Measurements from ENCODE around the gene CEBPB.

DNA sequence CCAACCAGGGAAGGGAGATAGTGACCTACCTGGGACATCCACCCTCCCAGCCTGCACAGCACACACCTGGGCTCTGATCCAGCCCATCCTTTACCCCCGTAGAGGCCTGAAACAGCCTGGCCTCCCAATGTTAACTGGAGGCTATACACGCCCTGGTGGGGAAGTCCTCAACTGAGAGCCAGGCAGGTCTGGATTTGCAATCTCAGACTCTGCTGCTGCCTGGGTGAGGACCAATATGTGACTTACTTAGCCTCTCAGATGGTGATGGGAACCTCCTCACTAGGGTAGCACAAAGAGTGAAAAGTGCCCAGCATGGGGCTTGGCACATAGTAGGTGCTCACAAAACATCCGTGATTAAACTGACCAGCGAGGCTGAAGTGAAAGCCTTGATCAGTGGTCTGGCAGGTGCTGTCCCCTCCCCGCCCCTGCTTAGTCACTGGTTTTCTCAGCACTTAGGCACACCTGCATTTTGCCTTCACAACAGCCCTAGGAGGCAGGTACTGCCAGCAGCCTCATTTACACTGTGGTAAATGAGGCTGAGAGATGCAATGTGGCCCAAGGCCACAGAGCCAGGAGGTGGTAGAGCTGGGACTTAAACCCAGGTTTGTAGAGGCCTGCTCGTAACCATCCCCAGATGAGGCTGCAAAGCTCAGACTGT lies 49.5 kb upstream of the CEBPB start:
- TF ChIP-seq POLR2A (IDR thresholded peaks at IDR 0.05): no peak
- TF ChIP-seq CTCF (IDR thresholded peaks at IDR 0.05): no peak
